Amniotic epithelial cell (primary cell): ENCODE results near the gene MAP4K2.

Experiments
- DNase-seq: peaks from one replicate; pipeline ENCODE4 v3.0.0-alpha.2; 2010; ENCODE audit warnings: low read depth

Gene MAP4K2

GRCh38 chr11:64754124-64754918 lies 48.7 kb downstream of the MAP4K2 start:
- DNase-seq, result peak; percentile 50

DNA sequence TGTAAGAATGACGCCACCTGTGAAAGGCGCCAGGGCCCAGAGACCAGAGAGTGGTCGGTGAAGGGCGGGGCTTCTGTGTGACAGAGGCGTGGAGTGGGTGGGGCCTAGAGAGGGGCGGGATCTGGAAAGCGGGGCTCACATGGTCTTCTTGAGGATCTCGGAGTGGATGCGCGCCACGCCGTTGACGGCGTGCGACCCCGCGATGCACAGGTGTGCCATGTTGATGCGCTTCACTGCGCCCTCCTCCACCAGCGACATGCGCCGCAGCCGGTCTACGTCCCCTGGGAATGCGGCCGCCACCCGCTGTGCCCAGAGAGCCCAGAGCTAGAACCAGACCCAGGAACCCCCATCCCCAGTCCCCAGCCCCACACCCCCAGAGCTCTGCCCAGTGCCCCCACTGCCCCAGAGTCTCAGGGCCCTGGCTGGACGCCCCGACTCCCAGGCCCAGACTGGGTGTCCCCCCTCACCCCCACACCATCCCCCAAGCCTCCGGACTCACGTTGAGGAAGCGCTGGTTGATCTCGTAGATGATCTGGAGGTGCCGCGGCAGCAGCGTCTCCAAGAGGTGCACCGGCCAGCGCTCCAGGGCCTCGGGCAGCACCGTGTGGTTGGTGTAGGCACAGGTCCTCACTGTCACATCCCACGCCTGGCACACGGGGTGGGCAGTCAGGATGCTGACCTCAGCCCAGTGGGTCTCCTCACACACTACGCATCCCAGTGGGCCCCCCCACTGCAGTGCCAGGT lies 49.5 kb downstream of the MAP4K2 start:
- no peak for DNase-seq

- DNase-seq, result no peak
Measured at GRCh38 chr11:64753019-64753379, 50.0 kb downstream of the MAP4K2 start.

GRCh38 chr11:64752175-64752970 lies 50.6 kb downstream of the MAP4K2 start:
- no peak for DNase-seq

- DNase-seq, result no peak
Measured at GRCh38 chr11:64751580-64751979, 51.4 kb downstream of the MAP4K2 start.

DNA sequence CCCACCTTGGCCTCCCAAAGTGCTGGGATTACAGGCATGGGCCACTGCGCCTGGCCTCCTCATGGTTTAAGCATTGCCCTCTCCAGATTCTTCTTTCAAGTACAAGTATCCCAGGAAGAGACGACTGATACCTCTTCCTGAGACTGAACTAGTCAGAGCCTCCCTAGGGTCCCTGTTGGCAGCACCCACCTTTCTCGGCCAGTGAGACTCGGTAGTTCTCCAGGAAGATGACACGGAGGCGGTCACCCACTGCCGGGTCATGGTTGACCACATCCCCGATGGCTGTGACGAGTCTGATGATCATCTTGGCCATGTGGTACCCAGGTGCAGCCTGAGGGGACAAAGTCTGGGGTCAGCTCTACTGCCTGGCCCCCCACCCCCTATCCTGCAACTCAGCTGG lies 51.9 kb downstream of the MAP4K2 start:
- no peak for DNase-seq

DNA sequence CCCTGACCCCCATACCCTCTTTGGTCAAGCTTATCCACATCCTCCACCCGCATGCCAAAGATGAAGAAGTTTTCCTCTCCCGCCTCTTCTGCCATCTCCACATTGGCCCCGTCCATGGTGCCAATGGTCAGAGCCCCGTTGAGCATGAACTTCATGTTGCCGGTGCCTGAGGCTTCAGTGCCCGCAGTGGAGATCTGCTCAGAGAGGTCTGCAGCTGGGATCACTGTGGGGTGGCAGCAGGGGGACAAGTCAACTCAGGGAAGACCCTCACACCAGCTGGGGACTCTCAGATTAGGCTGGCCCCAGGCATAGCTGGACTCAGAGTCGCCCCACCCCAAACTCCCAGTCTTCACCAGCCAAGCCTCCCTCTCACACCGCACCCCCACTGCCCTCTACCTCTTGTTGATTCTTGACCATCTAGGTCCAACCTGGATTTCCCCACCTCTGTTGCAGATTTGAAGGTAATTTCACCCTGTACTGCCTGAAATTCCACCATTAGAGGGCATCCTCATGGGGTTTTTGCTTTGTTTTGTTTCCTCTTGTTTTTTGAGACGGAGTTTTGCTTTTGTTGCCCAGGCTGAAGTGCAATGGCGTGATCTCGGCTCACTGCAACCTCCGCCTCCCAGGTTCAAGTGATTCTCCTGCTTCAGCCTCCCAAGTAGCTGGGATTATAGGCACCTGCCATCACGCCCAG lies 52.5 kb downstream of the MAP4K2 start:
- no peak for DNase-seq

- peak; percentile 40 for DNase-seq
Measured at GRCh38 chr11:64747961-64748665, 54.9 kb downstream of the MAP4K2 start.

- DNase-seq, result no peak
Measured at GRCh38 chr11:64746486-64746885, 56.5 kb downstream of the MAP4K2 start.

DNA sequence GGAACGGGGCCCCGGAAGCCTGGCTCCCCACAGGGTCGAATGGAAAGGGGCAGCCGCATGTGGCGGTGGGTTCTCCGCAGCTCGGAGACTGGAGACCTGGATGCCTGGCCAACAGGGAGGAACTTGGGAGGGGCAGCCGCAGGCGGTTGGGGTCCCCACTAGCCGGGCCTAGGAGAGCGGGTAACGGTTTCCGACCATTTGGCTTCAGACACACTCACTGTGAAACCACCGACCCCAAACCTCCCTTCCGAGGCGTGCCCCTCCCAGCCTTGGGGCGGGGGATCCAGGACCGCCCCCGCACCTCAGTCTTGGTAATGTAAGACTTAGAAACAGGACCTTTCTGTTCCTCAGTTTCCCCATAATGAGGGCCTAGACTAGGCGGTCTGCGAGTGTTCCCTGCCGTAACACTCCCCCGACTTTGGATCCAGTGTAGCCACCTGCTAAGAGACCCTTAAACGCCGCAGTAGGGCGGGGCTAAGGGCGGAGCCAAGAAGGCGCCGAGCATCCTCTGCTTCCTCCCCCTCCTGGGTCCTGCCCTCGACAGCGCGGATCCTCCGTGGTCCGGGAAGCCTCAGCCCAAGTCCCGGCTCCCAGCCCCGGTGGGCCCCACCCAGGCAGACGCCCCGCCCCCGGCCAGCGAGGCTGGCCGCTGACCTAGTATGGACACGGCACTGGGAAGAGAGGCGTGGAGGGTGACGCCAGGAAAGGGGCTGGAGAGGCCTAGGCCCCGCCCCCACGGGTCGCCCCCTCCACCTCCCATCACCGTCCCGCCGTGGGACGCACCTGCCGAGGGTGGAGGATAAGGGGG lies 57.3 kb downstream of the MAP4K2 start:
- peak; percentile 68 for DNase-seq

DNA sequence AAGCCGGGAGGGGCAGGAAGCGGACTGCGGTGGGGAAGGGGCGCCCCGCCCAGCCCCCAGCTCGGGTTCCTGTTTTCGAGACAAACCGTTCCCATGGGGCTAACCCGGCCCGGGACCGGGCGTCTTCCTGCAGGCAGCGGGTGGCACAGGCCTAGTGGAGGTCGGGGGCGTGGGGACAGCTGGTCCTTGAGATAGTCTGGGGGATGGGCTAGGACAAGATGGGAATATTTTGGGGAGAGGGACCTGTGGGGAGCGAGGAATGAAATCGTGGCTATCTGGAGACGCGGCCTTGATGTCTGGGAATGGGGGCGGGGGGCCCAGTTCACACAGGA lies 57.9 kb downstream of the MAP4K2 start:
- no peak for DNase-seq

GRCh38 chr11:64744544-64745188 lies 58.3 kb downstream of the MAP4K2 start:
- DNase-seq, result no peak

- peak; percentile 34 for DNase-seq
Measured at GRCh38 chr11:64743591-64744543, 59.1 kb downstream of the MAP4K2 start, which contains the start of gene RASGRP2. RASGRP2 (minus strand) TSS chr11:64744142; CDS start chr11:64742866, 1,276 bp downstream.

DNA sequence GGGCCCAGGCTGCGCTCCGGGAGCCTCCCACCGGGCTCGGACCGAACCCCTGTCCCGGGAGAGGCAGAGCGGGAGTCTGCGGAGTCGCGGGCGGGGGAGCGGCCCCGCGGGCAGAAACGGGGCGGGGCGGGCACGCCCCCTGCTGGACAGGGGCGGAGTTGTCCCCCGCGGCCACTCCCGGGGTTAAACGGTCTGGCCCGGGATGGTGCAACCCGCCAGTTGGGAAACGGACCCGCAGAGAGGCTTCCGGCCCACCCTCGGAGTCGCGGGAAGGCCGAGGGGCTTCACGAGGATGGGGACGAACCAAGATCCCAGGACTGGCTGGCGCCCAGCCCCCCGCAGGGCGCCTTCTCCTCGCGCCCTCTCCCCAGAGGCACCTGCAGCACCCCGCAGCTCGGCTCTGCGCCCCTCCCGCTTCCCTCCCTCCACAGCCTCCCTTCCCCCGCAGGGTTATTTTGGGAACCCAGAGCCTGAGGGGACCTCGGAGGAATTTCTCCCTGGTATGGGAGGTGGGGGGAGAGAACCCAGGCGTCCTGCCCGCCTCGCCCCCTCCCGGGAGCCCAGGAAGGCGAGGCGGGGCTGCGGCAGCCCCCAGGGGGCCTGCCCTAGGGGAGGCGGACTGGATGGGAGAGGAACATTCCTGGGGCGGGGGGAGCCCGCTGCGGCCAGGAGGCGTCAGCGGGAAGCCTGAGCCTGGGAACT lies 60.0 kb downstream of the MAP4K2 start:
- DNase-seq, result peak; percentile 36

GRCh38 chr11:64742087-64742888 lies 60.7 kb downstream of the MAP4K2 start:
- no peak for DNase-seq

DNA sequence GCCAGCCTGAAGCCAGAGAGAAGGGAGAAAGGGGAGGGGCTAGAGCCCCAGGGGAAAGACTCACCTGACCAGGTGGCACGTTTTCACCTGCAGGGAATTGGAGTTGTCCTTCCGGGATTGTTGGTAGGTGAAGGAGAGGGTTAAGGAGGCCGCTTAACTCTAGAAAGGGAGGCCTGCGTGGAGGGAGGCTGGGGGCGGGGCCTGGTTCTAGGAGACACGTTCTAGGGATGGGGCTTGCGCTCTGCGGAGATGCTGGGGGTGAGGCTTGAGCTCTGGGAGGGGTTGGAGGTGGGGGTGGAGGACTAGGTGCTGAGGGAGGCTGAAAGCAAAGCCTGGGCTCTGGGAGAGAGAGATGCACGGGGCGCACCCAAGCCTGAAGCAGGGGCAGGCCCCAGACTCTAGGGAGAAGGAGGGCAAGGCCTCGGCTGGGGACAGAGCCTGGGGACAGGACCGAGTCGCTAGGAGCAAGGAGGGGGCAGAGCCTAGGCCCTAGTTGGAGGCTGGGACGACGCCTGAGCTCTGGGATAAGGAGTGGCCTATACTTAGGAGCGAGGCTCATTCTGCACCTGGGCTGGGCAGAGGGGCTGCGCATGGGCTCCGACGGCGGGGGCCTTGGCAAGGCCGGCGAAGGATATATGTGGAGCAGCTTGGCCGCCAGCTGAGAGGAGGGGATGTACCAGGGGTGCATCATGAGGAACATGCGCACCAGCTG lies 61.5 kb downstream of the MAP4K2 start:
- no peak for DNase-seq

DNA sequence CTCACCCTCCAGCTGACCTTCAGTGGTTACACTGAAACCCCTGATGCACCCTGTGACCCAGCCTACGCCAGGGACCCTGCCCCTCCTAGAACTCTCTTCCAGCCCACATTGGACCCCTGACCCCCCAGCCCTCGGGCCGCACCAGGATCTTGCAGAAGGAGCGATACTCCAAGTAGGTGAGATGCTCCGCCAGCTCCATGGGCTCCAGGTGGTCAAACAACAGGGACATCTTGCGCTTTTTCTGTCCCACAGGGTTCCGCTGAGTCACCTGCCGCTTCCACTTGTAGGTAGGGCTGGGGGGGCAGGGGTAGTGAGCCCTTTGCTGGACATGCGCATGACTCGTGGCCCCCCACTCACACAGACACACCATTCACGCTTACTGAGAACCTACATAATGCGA lies 63.1 kb downstream of the MAP4K2 start:
- no peak for DNase-seq
